GM19239 (cell line): ENCODE data around the gene NR4A1.
"Not testable (repeated sequence)": the region's sequence is repeated elsewhere in the genome, so short reads cannot be mapped to it uniquely, and the experiment has no call there.

ENCODE experiments used
- DNase-seq: peaks from one replicate; pipeline ENCODE4 v3.0.0; 2011; ENCODE audit warnings: low spot score; ENCODE audit not compliant: insufficient read length
- FAIRE-seq: peaks from 2 replicates; lab custom pipeline; 2011; peaks lifted over from hg19 to GRCh38; lab: Jason Lieb, UNC

NR4A1 gene

DNA sequence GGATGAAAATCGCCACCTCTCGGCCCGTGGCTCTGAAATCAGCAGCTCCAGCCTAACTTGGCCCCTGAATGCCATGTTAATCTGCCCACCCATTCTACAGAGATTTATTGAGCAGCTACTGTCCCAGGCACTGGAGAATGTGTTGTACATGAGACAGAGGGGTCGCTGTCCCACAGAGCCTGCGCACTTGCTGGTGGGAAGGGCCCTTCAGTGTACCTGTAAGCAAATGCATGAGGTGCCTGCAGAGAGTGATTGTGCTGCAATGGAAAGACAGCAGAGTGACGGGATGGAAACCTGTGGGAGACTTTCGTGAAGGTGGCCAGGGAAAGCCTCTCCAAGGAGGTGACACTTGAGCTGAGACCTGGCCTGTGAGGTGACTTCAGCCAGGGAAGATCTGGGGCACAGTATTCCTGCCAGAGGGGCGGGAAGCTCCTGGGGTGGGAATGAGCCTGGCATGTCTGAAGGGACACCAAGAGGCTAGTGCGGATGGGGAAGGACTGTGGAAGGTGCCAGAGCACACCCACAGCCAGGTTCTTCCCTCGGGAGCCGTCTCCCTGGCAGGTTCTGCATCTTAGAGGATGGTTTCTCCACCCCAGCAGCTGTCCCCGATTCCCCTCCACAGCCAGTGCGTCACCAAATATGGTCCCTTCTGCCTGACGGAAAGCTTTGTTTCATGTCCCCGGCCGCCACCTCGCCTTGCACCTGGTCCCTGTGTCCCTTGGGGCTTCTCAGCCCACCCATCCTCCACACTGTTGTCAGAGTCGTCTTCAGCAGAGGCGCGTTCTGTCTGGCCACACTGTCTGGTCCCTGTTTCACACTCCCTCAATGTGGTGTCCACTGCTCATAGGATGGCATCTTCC lies 36.9 kb downstream of the NR4A1 start:
- DNase-seq: peak; percentile 74
- peak; percentile 71 for FAIRE-seq

GRCh38 chr12:52089491-52089890 lies 38.2 kb downstream of the NR4A1 start:
- DNase-seq (no peak), FAIRE-seq (no peak)

DNA sequence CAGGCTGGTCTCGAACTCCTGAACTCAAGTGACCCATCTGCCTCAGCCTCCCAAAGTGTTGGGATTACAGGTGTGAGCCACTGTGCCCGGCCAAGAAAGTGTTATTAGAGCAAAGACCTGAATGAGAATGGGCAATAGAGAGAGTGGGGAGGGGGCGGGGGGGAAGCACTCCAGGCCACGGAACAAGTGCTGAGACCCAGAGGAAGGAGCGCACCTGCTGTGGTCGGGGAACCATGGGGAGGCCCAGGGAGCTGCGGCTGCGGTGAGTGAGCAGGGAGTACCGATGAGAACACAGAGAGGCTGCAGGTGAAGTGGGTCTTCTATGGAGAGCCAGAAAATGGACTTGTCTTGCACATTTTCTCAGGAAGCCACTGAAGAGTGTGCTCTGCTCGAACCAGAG lies 39.0 kb downstream of the NR4A1 start:
- no peak for FAIRE-seq
- no peak for DNase-seq

DNA sequence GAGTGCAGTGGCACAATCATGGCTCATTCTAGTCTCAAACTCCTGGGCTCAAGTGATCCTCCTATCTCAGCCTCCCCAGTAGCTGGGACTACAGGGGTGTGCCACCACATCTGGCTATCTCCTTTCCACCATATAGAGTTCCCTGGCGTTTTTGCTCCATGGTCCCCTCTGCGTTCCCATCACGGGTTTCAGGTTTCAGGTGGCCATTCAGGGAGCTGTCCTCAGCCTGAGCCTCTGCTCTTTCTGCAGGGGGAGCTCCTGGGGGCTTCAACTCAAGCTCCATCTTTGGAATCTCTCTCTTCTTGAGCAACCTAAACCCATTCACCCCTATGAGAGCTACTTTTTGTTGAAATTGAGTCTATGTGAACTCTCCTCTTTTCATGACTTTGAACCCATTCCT lies 39.8 kb downstream of the NR4A1 start:
- no peak for DNase-seq
- no peak for FAIRE-seq

DNA sequence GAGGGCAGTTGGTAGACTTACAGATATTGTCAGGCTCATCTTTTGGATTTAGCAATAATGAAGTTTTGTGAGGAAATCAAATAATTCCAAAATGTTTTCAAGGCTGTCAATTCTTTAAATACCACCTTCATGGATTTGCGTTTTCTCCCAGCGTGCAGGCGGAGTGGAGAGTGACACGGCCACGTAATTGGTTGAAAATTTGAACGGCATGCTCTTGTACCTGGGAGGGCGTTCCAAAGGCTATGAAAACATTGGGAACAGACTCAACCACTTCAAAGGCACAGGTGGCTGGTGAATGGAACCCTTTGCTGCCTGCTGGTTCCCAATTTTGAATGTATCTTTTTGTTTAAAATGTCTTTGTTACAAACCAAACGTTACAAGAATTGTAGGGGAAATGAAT lies 40.6 kb downstream of the NR4A1 start:
- no peak for FAIRE-seq
- no peak for DNase-seq

- no peak for DNase-seq
- FAIRE-seq: no peak
Observed at GRCh38 chr12:52093346-52093745, 42.1 kb downstream of the NR4A1 start.

DNA sequence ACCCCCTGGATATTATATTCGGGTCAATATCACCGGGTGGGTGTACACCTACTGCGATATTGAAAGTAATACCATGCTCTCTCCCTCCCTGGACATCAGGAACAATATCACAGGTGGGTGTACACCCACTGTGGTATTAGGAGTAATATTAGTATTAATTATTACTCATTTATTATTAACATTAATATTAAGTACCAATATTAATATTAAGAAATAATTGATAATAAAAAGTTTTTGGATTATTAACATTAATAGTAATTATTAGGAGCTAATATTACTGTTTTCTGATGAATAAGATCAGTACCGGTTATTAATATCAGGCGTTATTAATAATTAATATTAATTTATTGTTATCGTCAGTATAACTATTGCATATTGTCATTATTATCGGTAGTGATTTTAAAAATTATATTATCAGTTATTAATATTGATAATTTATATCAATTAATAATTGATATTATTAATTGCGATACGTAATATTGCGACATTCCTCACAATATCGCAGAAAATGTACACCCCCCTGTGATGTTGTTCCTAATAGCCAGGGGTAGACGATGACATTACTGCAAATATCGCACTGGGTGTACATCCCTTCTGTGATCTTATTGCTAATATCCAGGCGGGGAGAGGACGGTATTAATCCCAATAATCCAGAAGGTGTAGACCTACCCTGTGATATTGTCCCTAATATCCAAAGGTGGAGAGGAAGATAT lies 45.2 kb downstream of the NR4A1 start:
- DNase-seq (no peak), FAIRE-seq (no peak)

GRCh38 chr12:52097045-52097666 lies 45.9 kb downstream of the NR4A1 start:
- FAIRE-seq (no peak), DNase-seq (no peak)

DNA sequence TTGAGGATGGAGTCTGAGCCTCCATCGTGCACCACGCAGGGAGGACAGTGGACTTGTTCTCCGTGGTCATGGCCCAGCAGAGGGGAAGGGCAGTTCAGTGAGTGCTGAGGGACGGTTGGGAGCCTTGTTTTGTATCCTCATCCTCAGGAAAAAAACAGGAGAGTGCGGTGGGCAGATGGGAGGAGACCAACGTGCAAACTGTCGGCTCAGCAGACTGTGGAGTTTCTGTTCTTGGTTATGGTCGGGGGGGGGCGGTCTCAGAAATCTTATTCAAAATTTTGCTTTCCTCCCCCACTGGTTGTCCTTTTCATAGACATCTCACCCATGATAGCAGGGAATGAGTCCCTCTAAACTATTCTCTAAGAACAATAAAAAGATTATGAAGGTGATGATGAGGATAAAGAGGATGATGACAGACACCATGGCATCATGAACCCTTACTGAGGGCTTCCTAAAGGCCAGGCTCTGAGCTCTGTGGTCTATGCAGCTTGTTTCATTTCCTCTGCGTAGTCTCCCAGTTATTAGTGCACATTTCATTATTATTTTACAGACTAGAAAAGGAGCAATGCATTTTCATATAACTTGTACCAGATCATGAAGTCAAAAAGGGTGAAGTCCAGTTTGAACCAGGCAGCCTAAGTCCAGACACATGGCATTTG lies 53.3 kb downstream of the NR4A1 start:
- FAIRE-seq: peak; percentile 80
- DNase-seq: not testable (repeated sequence)
